ENCODE measurements around the gene BICDL1.

DNA sequence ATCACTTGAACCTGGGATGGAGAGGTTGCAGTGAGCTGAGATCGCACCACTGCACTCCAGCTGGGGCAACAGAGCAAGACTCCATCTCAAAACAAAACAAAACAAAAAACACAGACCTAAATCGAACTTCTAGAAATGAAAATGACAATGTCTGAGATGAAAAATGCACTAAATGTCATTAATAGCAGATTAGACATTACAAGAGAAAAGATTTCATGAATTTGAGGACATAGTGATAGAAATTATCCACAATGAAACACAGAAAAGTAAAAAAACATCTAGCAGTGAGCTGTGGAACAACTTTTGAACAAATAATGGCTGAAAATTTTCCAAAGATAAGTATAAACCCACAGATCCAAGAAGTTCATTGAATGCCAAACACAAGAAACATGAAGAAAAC, 35.2 kb downstream of the BICDL1 start:
- TF ChIP-seq, protein P1, sequence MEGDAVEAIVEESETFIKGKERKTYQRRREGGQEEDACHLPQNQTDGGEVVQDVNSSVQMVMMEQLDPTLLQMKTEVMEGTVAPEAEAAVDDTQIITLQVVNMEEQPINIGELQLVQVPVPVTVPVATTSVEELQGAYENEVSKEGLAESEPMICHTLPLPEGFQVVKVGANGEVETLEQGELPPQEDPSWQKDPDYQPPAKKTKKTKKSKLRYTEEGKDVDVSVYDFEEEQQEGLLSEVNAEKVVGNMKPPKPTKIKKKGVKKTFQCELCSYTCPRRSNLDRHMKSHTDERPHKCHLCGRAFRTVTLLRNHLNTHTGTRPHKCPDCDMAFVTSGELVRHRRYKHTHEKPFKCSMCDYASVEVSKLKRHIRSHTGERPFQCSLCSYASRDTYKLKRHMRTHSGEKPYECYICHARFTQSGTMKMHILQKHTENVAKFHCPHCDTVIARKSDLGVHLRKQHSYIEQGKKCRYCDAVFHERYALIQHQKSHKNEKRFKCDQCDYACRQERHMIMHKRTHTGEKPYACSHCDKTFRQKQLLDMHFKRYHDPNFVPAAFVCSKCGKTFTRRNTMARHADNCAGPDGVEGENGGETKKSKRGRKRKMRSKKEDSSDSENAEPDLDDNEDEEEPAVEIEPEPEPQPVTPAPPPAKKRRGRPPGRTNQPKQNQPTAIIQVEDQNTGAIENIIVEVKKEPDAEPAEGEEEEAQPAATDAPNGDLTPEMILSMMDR (conservative IDR thresholded peaks at IDR 0.05; ENCODE audit: low read depth, low read length), result no peak
- TF ChIP-seq EZH2 (IDR thresholded peaks at IDR 0.05; ENCODE audit: low read length, unreplicated experiment) (no peak), EZH2phosphoT487 (IDR thresholded peaks at IDR 0.05; ENCODE audit: borderline replicate concordance, low read length) (no peak)

Data from PC-3 (cell line).